Activated T-cell treated with anti-CD3 and anti-CD28 coated beads for 1 hour (primary cell): ENCODE data around the gene SERPINB8.

Experiments
- DNase-seq: peaks from one replicate; pipeline ENCODE4 v3.0.0-alpha.2; 2020; ENCODE audit warnings: low read depth

Gene SERPINB8

GRCh38 chr18:64017870-64018269, 48.0 kb downstream of the SERPINB8 start:
- no peak for DNase-seq

- DNase-seq, result no peak
Measured at GRCh38 chr18:64019922-64020756, 50.3 kb downstream of the SERPINB8 start.

- DNase-seq, result no peak
Measured at GRCh38 chr18:64026350-64026749, 56.5 kb downstream of the SERPINB8 start.

- DNase-seq, result no peak
Measured at GRCh38 chr18:64027931-64028695, 58.2 kb downstream of the SERPINB8 start.

- no peak for DNase-seq
Measured at GRCh38 chr18:64029096-64029495, 59.2 kb downstream of the SERPINB8 start.

GRCh38 chr18:64031411-64031810, 61.5 kb downstream of the SERPINB8 start:
- DNase-seq, result no peak

GRCh38 chr18:64032312-64032711, 62.4 kb downstream of the SERPINB8 start:
- DNase-seq, result no peak

GRCh38 chr18:64037812-64038414, 68.0 kb downstream of the SERPINB8 start:
- DNase-seq, result no peak
